Measurements from ENCODE around the gene EFL1.

EFL1 gene

GRCh38 chr15:82114660-82115059, 147.9 kb downstream of the EFL1 start:
- Histone ChIP-seq H4K12ac (ENCODE audit: low read depth, low read length) (no peak overlapping the region), H3K4me2 (ENCODE audit: low read length) (no peak overlapping the region), H2BK5ac (ENCODE audit: low read depth, low read length, poor library complexity) (no peak overlapping the region), H4K8ac (ENCODE audit: low read depth, low read length) (no peak overlapping the region), H3K79me2 (ENCODE audit: control insufficient read depth, insufficient read depth, low read length, poor library complexity) (no peaks in the 10 kb centered on the region), H3K4me3 (ENCODE audit: low read depth, low read length) (no peak overlapping the region), H3K23ac (ENCODE audit: low read length) (no peak overlapping the region), H3K27me3 (ENCODE audit: insufficient read depth, low read length) (no peaks in the 10 kb centered on the region), H3K9me3 (ENCODE audit: insufficient read depth, low read depth, low read length) (no peaks in the 10 kb centered on the region), H3K79me1 (ENCODE audit: low read length) (no peaks in the 10 kb centered on the region), H3K9ac (ENCODE audit: low read length) (no peak overlapping the region), H3K18ac (ENCODE audit: low read length) (no peak overlapping the region), H2AK5ac (ENCODE audit: low read length) (no peak overlapping the region), H3K14ac (ENCODE audit: low read length) (no peak overlapping the region), H3K27ac (ENCODE audit: low read depth, low read length) (no peak overlapping the region), H3K4ac (ENCODE audit: low read depth, low read length) (no peak overlapping the region), H2BK12ac (ENCODE audit: low read length) (no peak overlapping the region), H2BK120ac (ENCODE audit: insufficient read depth, low read length, poor library complexity) (no peak overlapping the region), H3K4me1 (ENCODE audit: control insufficient read depth in 1 of 2, insufficient read depth in 2 of 2, low read length in 2 of 2) (no peaks in the 10 kb centered on the region), H4K91ac (ENCODE audit: low read depth, low read length) (no peak overlapping the region), H2AFZ (ENCODE audit: insufficient read depth, low read length, poor library complexity) (no peak overlapping the region), H3K36me3 (ENCODE audit: control insufficient read depth in 1 of 2, insufficient read depth in 2 of 2, low read length in 2 of 2) (no peaks in the 10 kb centered on the region)
- no peak for DNase-seq
- no CpG with 5 or more reads among the region's 5 CpGs for WGBS (ENCODE audit: extremely low coverage, insufficient coverage, insufficient read length)

- H3K4me3 ChIP-seq (ENCODE audit: low read depth, low read length): no peak overlapping the region
- H3K9me3 ChIP-seq (ENCODE audit: insufficient read depth, low read depth, low read length): no peaks in the 10 kb centered on the region
- H4K12ac ChIP-seq (ENCODE audit: low read depth, low read length): no peak overlapping the region
- no peak overlapping the region for H4K8ac ChIP-seq (ENCODE audit: low read depth, low read length)
- DNase-seq: no peak
- no peak overlapping the region for H3K4me2 ChIP-seq (ENCODE audit: low read length)
- H3K9ac ChIP-seq (ENCODE audit: low read length): no peak overlapping the region
- H2BK5ac ChIP-seq (ENCODE audit: low read depth, low read length, poor library complexity): no peak overlapping the region
- H2AK5ac ChIP-seq (ENCODE audit: low read length): no peak overlapping the region
- no peak overlapping the region for H2AFZ ChIP-seq (ENCODE audit: insufficient read depth, low read length, poor library complexity)
- H3K14ac ChIP-seq (ENCODE audit: low read length): no peak overlapping the region
- no peak overlapping the region for H3K23ac ChIP-seq (ENCODE audit: low read length)
- WGBS (ENCODE audit: extremely low coverage, insufficient coverage, insufficient read length): no CpG with 5 or more reads among the region's 1 CpG
- no peak overlapping the region for H4K91ac ChIP-seq (ENCODE audit: low read depth, low read length)
- H3K4me1 ChIP-seq (ENCODE audit: control insufficient read depth in 1 of 2, insufficient read depth in 2 of 2, low read length in 2 of 2): no peaks in the 10 kb centered on the region
- H3K79me2 ChIP-seq (ENCODE audit: control insufficient read depth, insufficient read depth, low read length, poor library complexity): no peaks in the 10 kb centered on the region
- no peaks in the 10 kb centered on the region for H3K36me3 ChIP-seq (ENCODE audit: control insufficient read depth in 1 of 2, insufficient read depth in 2 of 2, low read length in 2 of 2)
- no peak overlapping the region for H2BK120ac ChIP-seq (ENCODE audit: insufficient read depth, low read length, poor library complexity)
- H2BK12ac ChIP-seq (ENCODE audit: low read length): no peak overlapping the region
- H3K79me1 ChIP-seq (ENCODE audit: low read length): no peaks in the 10 kb centered on the region
- no peak overlapping the region for H3K27ac ChIP-seq (ENCODE audit: low read depth, low read length)
- H3K4ac ChIP-seq (ENCODE audit: low read depth, low read length): no peak overlapping the region
- no peak overlapping the region for H3K18ac ChIP-seq (ENCODE audit: low read length)
- H3K27me3 ChIP-seq (ENCODE audit: insufficient read depth, low read length): no peaks in the 10 kb centered on the region
Observed at GRCh38 chr15:82113106-82113715, 149.3 kb downstream of the EFL1 start.

GRCh38 chr15:82111918-82112317, 150.6 kb downstream of the EFL1 start:
- no peak overlapping the region for H2AFZ ChIP-seq (ENCODE audit: insufficient read depth, low read length, poor library complexity)
- H3K79me1 ChIP-seq (ENCODE audit: low read length): peaks cover 1% of the 10 kb centered on the region
- H3K4ac ChIP-seq (ENCODE audit: low read depth, low read length): no peak overlapping the region
- H3K27me3 ChIP-seq (ENCODE audit: insufficient read depth, low read length): no peaks in the 10 kb centered on the region
- H3K36me3 ChIP-seq (ENCODE audit: control insufficient read depth in 1 of 2, insufficient read depth in 2 of 2, low read length in 2 of 2): no peaks in the 10 kb centered on the region
- H3K4me1 ChIP-seq (ENCODE audit: control insufficient read depth in 1 of 2, insufficient read depth in 2 of 2, low read length in 2 of 2): no peaks in the 10 kb centered on the region
- no peak overlapping the region for H3K27ac ChIP-seq (ENCODE audit: low read depth, low read length)
- no peak overlapping the region for H3K14ac ChIP-seq (ENCODE audit: low read length)
- no peak overlapping the region for H3K4me2 ChIP-seq (ENCODE audit: low read length)
- no peak overlapping the region for H3K23ac ChIP-seq (ENCODE audit: low read length)
- no peaks in the 10 kb centered on the region for H3K9me3 ChIP-seq (ENCODE audit: insufficient read depth, low read depth, low read length)
- no peak overlapping the region for H4K91ac ChIP-seq (ENCODE audit: low read depth, low read length)
- no peak overlapping the region for H2BK120ac ChIP-seq (ENCODE audit: insufficient read depth, low read length, poor library complexity)
- H3K79me2 ChIP-seq (ENCODE audit: control insufficient read depth, insufficient read depth, low read length, poor library complexity): no peaks in the 10 kb centered on the region
- no peak overlapping the region for H4K8ac ChIP-seq (ENCODE audit: low read depth, low read length)
- WGBS (ENCODE audit: extremely low coverage, insufficient coverage, insufficient read length): no CpG with 5 or more reads among the region's 9 CpGs
- H2AK5ac ChIP-seq (ENCODE audit: low read length): no peak overlapping the region
- no peak overlapping the region for H4K12ac ChIP-seq (ENCODE audit: low read depth, low read length)
- no peak overlapping the region for H2BK5ac ChIP-seq (ENCODE audit: low read depth, low read length, poor library complexity)
- H3K18ac ChIP-seq (ENCODE audit: low read length): no peak overlapping the region
- no peak overlapping the region for H3K4me3 ChIP-seq (ENCODE audit: low read depth, low read length)
- no peak for DNase-seq
- no peak overlapping the region for H2BK12ac ChIP-seq (ENCODE audit: low read length)
- H3K9ac ChIP-seq (ENCODE audit: low read length): no peak overlapping the region

- Histone ChIP-seq H2AFZ (ENCODE audit: insufficient read depth, low read length, poor library complexity) (no peak overlapping the region), H3K36me3 (ENCODE audit: control insufficient read depth in 1 of 2, insufficient read depth in 2 of 2, low read length in 2 of 2) (no peaks in the 10 kb centered on the region), H3K79me1 (ENCODE audit: low read length) (peaks cover 2% of the 10 kb centered on the region), H3K4me2 (ENCODE audit: low read length) (no peak overlapping the region), H4K8ac (ENCODE audit: low read depth, low read length) (no peak overlapping the region), H2BK5ac (ENCODE audit: low read depth, low read length, poor library complexity) (no peak overlapping the region), H3K27me3 (ENCODE audit: insufficient read depth, low read length) (no peaks in the 10 kb centered on the region), H2AK5ac (ENCODE audit: low read length) (no peak overlapping the region), H2BK12ac (ENCODE audit: low read length) (no peak overlapping the region), H3K4me3 (ENCODE audit: low read depth, low read length) (no peak overlapping the region), H3K9me3 (ENCODE audit: insufficient read depth, low read depth, low read length) (no peaks in the 10 kb centered on the region), H3K18ac (ENCODE audit: low read length) (no peak overlapping the region), H3K79me2 (ENCODE audit: control insufficient read depth, insufficient read depth, low read length, poor library complexity) (no peaks in the 10 kb centered on the region), H4K91ac (ENCODE audit: low read depth, low read length) (no peak overlapping the region), H3K14ac (ENCODE audit: low read length) (no peak overlapping the region), H3K9ac (ENCODE audit: low read length) (no peak overlapping the region), H3K4ac (ENCODE audit: low read depth, low read length) (no peak overlapping the region), H4K12ac (ENCODE audit: low read depth, low read length) (no peak overlapping the region), H2BK120ac (ENCODE audit: insufficient read depth, low read length, poor library complexity) (no peak overlapping the region), H3K27ac (ENCODE audit: low read depth, low read length) (no peak overlapping the region), H3K23ac (ENCODE audit: low read length) (no peak overlapping the region), H3K4me1 (ENCODE audit: control insufficient read depth in 1 of 2, insufficient read depth in 2 of 2, low read length in 2 of 2) (peaks cover 5% of the 10 kb centered on the region in 2 experiments)
- no CpG with 5 or more reads among the region's 5 CpGs for WGBS (ENCODE audit: extremely low coverage, insufficient coverage, insufficient read length)
- no peak for DNase-seq
Observed at GRCh38 chr15:82110144-82110543, 152.4 kb downstream of the EFL1 start.

Measured in trophoblast cell (in vitro differentiated cells and primary cell).